Neural cell (in vitro differentiated cells): ENCODE measurements around the gene ERCC6L. TPM values are rescaled to one million over a fixed set of nuclear protein-coding genes. Genes with fewer than 3 reads are reported as not detected.
A peak's percentile ranks its signal among the peaks of the same experiment; 100 is the strongest.

Experiments used
- H2AFZ ChIP-seq: fragments of 200-600, 300-800 bp; sonication (generic), shearing (Covaris generic); 2 replicates; pipeline ENCODE4 v1.6.0; 2014; ENCODE audit warnings: low read depth, mild to moderate bottlenecking, antibody characterized with exemption, low read length, moderate library complexity
- H3F3A ChIP-seq: fragments of 200-600 bp; shearing (Covaris generic); 2 replicates; pipeline ENCODE4 v1.6.1; 2016; ENCODE audit warnings: mild to moderate bottlenecking, moderate library complexity, mixed read lengths, antibody characterized with exemption, low read length; ENCODE audit not compliant: insufficient read depth, poor library complexity, severe bottlenecking
- H3K27ac ChIP-seq: fragments of 200-600, 300-800 bp; sonication (generic), shearing (Covaris generic); 2 replicates; pipeline ENCODE4 v1.5.1; 2014; ENCODE audit warnings: mild to moderate bottlenecking, low read length, moderate library complexity
- H3K27me3 ChIP-seq: fragments of 300-800, 200-600 bp; sonication (generic), shearing (Covaris generic); 2 replicates; pipeline ENCODE4 v1.6.0; 2014; ENCODE audit warnings: mild to moderate bottlenecking, low read depth, low read length, moderate library complexity; ENCODE audit not compliant: insufficient read depth
- H3K36me3 ChIP-seq: fragments of 300-800, 200-600 bp; sonication (generic), shearing (Covaris generic); 2 replicates; pipeline ENCODE4 v1.5.1; 2014; ENCODE audit warnings: mild to moderate bottlenecking, antibody characterized with exemption, low read length, moderate library complexity; ENCODE audit not compliant: insufficient read depth
- H3K4me2 ChIP-seq: fragments of 300-800, 200-600 bp; sonication (generic), shearing (Covaris generic); 2 replicates; pipeline ENCODE4 v1.6.0; 2014; ENCODE audit warnings: mild to moderate bottlenecking, low read length
- H3K4me3 ChIP-seq: fragments of 300-800, 200-600 bp; sonication (generic), shearing (Covaris generic); 2 replicates; pipeline ENCODE4 v1.5.1; 2014; ENCODE audit warnings: mild to moderate bottlenecking, low read length, moderate library complexity
- H3K79me2 ChIP-seq: fragments of 200-600 bp; shearing (Covaris generic); replicated peaks from 2 replicates; pipeline ENCODE4 v1.6.0; 2014; ENCODE audit warnings: mild to moderate bottlenecking, low read length, moderate library complexity; ENCODE audit not compliant: insufficient read depth
- H3K9ac ChIP-seq: fragments of 300-800, 200-600 bp; sonication (generic), shearing (Covaris generic); 2 replicates; pipeline ENCODE4 v1.6.1; 2016; ENCODE audit warnings: mild to moderate bottlenecking, low read length, mixed read lengths
- H3K9me2 ChIP-seq: fragments of 200-600 bp; shearing (Covaris generic); 2 replicates; pipeline ENCODE4 v1.6.1; 2016; ENCODE audit warnings: mild to moderate bottlenecking, low read length, mixed read lengths; ENCODE audit not compliant: insufficient read depth
- H3K9me3 ChIP-seq: fragments of 200-600, 300-800 bp; sonication (generic), shearing (Covaris generic); 2 replicates; pipeline ENCODE4 v1.6.1; 2016; ENCODE audit warnings: mild to moderate bottlenecking, mixed run types, low read length, moderate library complexity, mixed read lengths
- H4K20me1 ChIP-seq: fragments of 200-600 bp; shearing (Covaris generic); 2 replicates; pipeline ENCODE4 v1.6.1; 2016; ENCODE audit warnings: mild to moderate bottlenecking, mixed run types; ENCODE audit not compliant: insufficient read depth
- EP300 ChIP-seq: fragments of 450-650 bp; conservative IDR thresholded peaks from 2 replicates; pipeline ENCODE4 v1.6.1; 2014; ENCODE audit warnings: antibody characterized with exemption, mild to moderate bottlenecking, moderate library complexity; ENCODE audit not compliant: poor library complexity, severe bottlenecking
- EZH2 ChIP-seq: fragments of 200-600, 300-800 bp; shearing (Covaris generic), sonication (generic); IDR thresholded peaks from 2 replicates; pipeline ENCODE4 v1.6.1; 2014; ENCODE audit warnings: antibody characterized with exemption, low read length, borderline replicate concordance, mild to moderate bottlenecking; ENCODE audit not compliant: insufficient read depth, poor library complexity, severe bottlenecking
- MXI1 ChIP-seq: fragments of 450-650 bp; conservative IDR thresholded peaks from 2 replicates; pipeline ENCODE4 v1.6.1; 2014; ENCODE audit warnings: antibody characterized with exemption, mild to moderate bottlenecking; ENCODE audit not compliant: poor library complexity, severe bottlenecking
- POLR2AphosphoS5 ChIP-seq: IDR thresholded peaks from 2 replicates; pipeline ENCODE4 v1.6.1; 2012
- RAD21 ChIP-seq: fragments of 450-650 bp; conservative IDR thresholded peaks from 2 replicates; pipeline ENCODE4 v1.6.1; 2014; ENCODE audit warnings: antibody characterized with exemption, mild to moderate bottlenecking, moderate library complexity
- REST ChIP-seq: IDR thresholded peaks from 2 replicates; pipeline ENCODE4 v1.6.1; 2012; ENCODE audit warnings: borderline replicate concordance
- SMC3 ChIP-seq: fragments of 450-650 bp; conservative IDR thresholded peaks from 2 replicates; pipeline ENCODE4 v1.6.1; 2014; ENCODE audit warnings: antibody characterized with exemption, mild to moderate bottlenecking, moderate library complexity; ENCODE audit not compliant: poor library complexity
- TAF1 ChIP-seq: IDR thresholded peaks from 2 replicates; pipeline ENCODE4 v1.6.1; 2012; ENCODE audit warnings: low read depth
- polyA minus RNA-seq: library from RNA; depleted of rRNA, polyadenylated mRNA; stranded (reverse); fragments of >200 nt; gene quantifications from 2 replicates; pipeline ENCODE4 v1.2.3, GENCODE V29; 2014
- polyA plus RNA-seq: library from polyadenylated mRNA; depleted of rRNA; stranded (reverse); fragments of >200 nt; gene quantifications from 2 replicates; pipeline ENCODE4 v1.2.3, GENCODE V29; 2014
- TF ChIP-seq, protein P1 (sequence below): fragments of 450-650 bp; IDR thresholded peaks from 2 replicates; pipeline ENCODE4 v1.5.1; 2014; ENCODE audit warnings: antibody characterized with exemption, mild to moderate bottlenecking, moderate library complexity; ENCODE audit not compliant: poor library complexity, severe bottlenecking

Gene ERCC6L
- polyA plus RNA-seq (0.12 and 0.28 TPM in 2 replicates), polyA minus RNA-seq (0.24 and 0.69 TPM in 2 replicates)

GRCh38 chrX:72238721-72239475 lies at the start of gene ERCC6L:
Gene ERCC6L, minus strand, starts transcription at chrX:72239027. Its CDS starts 116 bp downstream, at chrX:72238911.
- Histone ChIP-seq H3K4me2 (peak within 1 kb of the TSS; percentile 30), H4K20me1 (no peaks in the 10 kb centered on the region), H3K9me3 (no peaks in the 10 kb centered on the region), H3K9me2 (no peaks in the 10 kb centered on the region), H3K36me3 (no peaks in the 10 kb centered on the region), H3K4me3 (peak within 1 kb of the TSS; percentile 64), H3K27ac (no peak within 1 kb of the TSS), H3F3A (no peaks in the 10 kb centered on the region), H3K9ac (peak within 1 kb of the TSS; percentile 31), H3K79me2 (no peaks in the 10 kb centered on the region), H3K27me3 (no peaks in the 10 kb centered on the region), H2AFZ (no peak within 1 kb of the TSS)
- TF ChIP-seq SMC3 (peak; percentile 29), POLR2AphosphoS5 (peak; percentile 44), MXI1 (peak; percentile 72), EZH2 (no peak), RAD21 (peak; percentile 41), TAF1 (no peak), EP300 (no peak)
- TF ChIP-seq, protein P1, sequence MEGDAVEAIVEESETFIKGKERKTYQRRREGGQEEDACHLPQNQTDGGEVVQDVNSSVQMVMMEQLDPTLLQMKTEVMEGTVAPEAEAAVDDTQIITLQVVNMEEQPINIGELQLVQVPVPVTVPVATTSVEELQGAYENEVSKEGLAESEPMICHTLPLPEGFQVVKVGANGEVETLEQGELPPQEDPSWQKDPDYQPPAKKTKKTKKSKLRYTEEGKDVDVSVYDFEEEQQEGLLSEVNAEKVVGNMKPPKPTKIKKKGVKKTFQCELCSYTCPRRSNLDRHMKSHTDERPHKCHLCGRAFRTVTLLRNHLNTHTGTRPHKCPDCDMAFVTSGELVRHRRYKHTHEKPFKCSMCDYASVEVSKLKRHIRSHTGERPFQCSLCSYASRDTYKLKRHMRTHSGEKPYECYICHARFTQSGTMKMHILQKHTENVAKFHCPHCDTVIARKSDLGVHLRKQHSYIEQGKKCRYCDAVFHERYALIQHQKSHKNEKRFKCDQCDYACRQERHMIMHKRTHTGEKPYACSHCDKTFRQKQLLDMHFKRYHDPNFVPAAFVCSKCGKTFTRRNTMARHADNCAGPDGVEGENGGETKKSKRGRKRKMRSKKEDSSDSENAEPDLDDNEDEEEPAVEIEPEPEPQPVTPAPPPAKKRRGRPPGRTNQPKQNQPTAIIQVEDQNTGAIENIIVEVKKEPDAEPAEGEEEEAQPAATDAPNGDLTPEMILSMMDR = no peak

DNA sequence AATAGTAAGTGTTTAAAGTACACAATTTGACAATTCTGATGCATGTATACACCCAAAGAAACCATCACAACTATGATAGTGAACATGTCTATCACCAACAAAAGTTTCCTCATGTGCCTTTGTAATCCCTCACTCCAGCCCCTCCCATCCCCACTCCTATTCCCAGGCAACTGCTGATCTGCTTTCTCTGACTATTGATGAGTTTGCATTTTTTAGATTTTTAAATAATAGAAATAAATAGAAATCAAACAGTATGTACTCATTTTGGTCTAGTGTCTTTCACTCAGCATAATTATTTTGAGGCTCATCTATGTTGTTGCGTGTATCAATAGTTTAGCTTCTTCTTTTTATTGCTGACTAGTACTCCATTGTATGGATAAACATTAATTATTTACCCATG lies 43.5 kb upstream of the ERCC6L start:
- H3K27ac ChIP-seq = no peak overlapping the region
- H3K36me3 ChIP-seq = no peaks in the 10 kb centered on the region
- no peaks in the 10 kb centered on the region for H3K79me2 ChIP-seq
- no peak overlapping the region for H3K9ac ChIP-seq
- no peaks in the 10 kb centered on the region for H3F3A ChIP-seq
- H3K27me3 ChIP-seq = no peaks in the 10 kb centered on the region
- no peaks in the 10 kb centered on the region for H3K9me3 ChIP-seq
- TF ChIP-seq RAD21 = no peak
- TF ChIP-seq REST = no peak
- no peak overlapping the region for H3K4me3 ChIP-seq
- H3K9me2 ChIP-seq = no peaks in the 10 kb centered on the region
- H3K4me2 ChIP-seq = no peak overlapping the region
- H4K20me1 ChIP-seq = no peaks in the 10 kb centered on the region
- no peak overlapping the region for H2AFZ ChIP-seq
